OCI-LY1 (cell line): ENCODE data around the gene PTPRG.

ENCODE experiments used
- H2AFZ ChIP-seq: fragments of 200-600 bp; sonication (generic), shearing (Covaris generic); 2 replicates; pipeline ENCODE4 v1.6.0; 2014; ENCODE audit warnings: antibody characterized with exemption, mild to moderate bottlenecking, low read length
- H3F3A ChIP-seq: fragments of 200-600 bp; sonication (generic), shearing (Covaris generic); 2 replicates; pipeline ENCODE4 v1.6.0; 2014; ENCODE audit warnings: mild to moderate bottlenecking, antibody characterized with exemption, low read length, moderate library complexity; ENCODE audit not compliant: insufficient read depth
- H3K27ac ChIP-seq: fragments of 200-600 bp; sonication (generic); 2 replicates; pipeline ENCODE4 v1.5.1; 2014; ENCODE audit warnings: low read length, mixed run types, mild to moderate bottlenecking, low read depth; ENCODE audit not compliant: poor library complexity, severe bottlenecking
- H3K27me3 ChIP-seq: fragments of 200-600 bp; sonication (generic); 2 replicates; pipeline ENCODE4 v1.6.0; 2014; ENCODE audit warnings: antibody characterized with exemption, mild to moderate bottlenecking, low read length, moderate library complexity; ENCODE audit not compliant: insufficient read depth
- H3K36me3 ChIP-seq: fragments of 200-600 bp; sonication (generic); 2 replicates; pipeline ENCODE4 v1.6.1; 2014; ENCODE audit warnings: mild to moderate bottlenecking, antibody characterized with exemption, low read length, moderate library complexity, mixed read lengths; ENCODE audit not compliant: insufficient read depth
- H3K4me1 ChIP-seq: fragments of 200-600 bp; sonication (generic); 2 replicates; pipeline ENCODE4 v1.5.1; 2014; ENCODE audit warnings: mild to moderate bottlenecking, low read length, moderate library complexity; ENCODE audit not compliant: insufficient read depth, severe bottlenecking
- H3K4me2 ChIP-seq: fragments of 200-600 bp; sonication (generic), shearing (Covaris generic); 2 replicates; pipeline ENCODE4 v1.6.1; 2014; ENCODE audit warnings: low read length
- H3K4me3 ChIP-seq: fragments of 200-600 bp; sonication (generic); 2 replicates; pipeline ENCODE4 v1.5.1; 2014; ENCODE audit warnings: low read length, low read depth, mild to moderate bottlenecking, mixed read lengths; ENCODE audit not compliant: poor library complexity, severe bottlenecking
- H3K79me2 ChIP-seq: fragments of 200-600 bp; shearing (Covaris generic); 2 replicates; pipeline ENCODE4 v1.6.1; 2016; ENCODE audit warnings: mixed run types, low read length, mixed read lengths; ENCODE audit not compliant: insufficient read depth
- H3K9ac ChIP-seq: fragments of 200-600 bp; sonication (generic), shearing (Covaris generic); 2 replicates; pipeline ENCODE4 v1.6.1; 2014; ENCODE audit warnings: mild to moderate bottlenecking, low read length, mixed read lengths
- H3K9me2 ChIP-seq: fragments of 200-600 bp; sonication (generic), shearing (Covaris generic); 2 replicates; pipeline ENCODE4 v1.6.1; 2014; ENCODE audit warnings: low read depth, mild to moderate bottlenecking, low read length, mixed read lengths
- H3K9me3 ChIP-seq: fragments of 200-600 bp; shearing (Covaris generic); 2 replicates; pipeline ENCODE4 v1.6.1; 2014; ENCODE audit warnings: low read length, mixed read lengths
- H4K20me1 ChIP-seq: fragments of 200-600 bp; sonication (generic), shearing (Covaris generic); 2 replicates; pipeline ENCODE4 v1.6.0; 2016; ENCODE audit warnings: mild to moderate bottlenecking, low read length; ENCODE audit not compliant: insufficient read depth
- CTCF ChIP-seq: fragments of 200-600 bp; sonication (generic), shearing (Covaris generic); IDR thresholded peaks from 2 replicates; pipeline ENCODE4 v1.5.1; 2017; ENCODE audit warnings: mild to moderate bottlenecking, antibody characterized with exemption, low read length, moderate library complexity, mixed read lengths
- EZH2 ChIP-seq: fragments of 200-600 bp; sonication (generic), shearing (Covaris generic); IDR thresholded peaks from 2 replicates; pipeline ENCODE4 v1.8.0; 2017; ENCODE audit warnings: borderline replicate concordance, mixed run types, mild to moderate bottlenecking, antibody characterized with exemption, low read length, moderate library complexity, mixed read lengths

PTPRG gene

GRCh38 chr3:62144482-62144881 is 583.1 kb downstream of the PTPRG start:
- no peak overlapping the region for H2AFZ ChIP-seq
- H3K9me3 ChIP-seq: no peaks in the 10 kb centered on the region
- H3K4me3 ChIP-seq: no peak overlapping the region
- H3K9me2 ChIP-seq: no peaks in the 10 kb centered on the region
- H3K79me2 ChIP-seq: no peaks in the 10 kb centered on the region
- H3K9ac ChIP-seq: no peak overlapping the region
- H3K27ac ChIP-seq: no peak overlapping the region
- no peak overlapping the region for H3K4me2 ChIP-seq
- H3K36me3 ChIP-seq: no peaks in the 10 kb centered on the region
- no peaks in the 10 kb centered on the region for H3K4me1 ChIP-seq
- H4K20me1 ChIP-seq: no peaks in the 10 kb centered on the region
- no peak for TF ChIP-seq CTCF
- TF ChIP-seq EZH2: no peak
- no peaks in the 10 kb centered on the region for H3F3A ChIP-seq
- H3K27me3 ChIP-seq: no peaks in the 10 kb centered on the region

GRCh38 chr3:62145086-62145757 is 583.9 kb downstream of the PTPRG start:
- Histone ChIP-seq H3K9ac (no peak overlapping the region), H3F3A (no peaks in the 10 kb centered on the region), H3K27ac (no peak overlapping the region), H3K79me2 (no peaks in the 10 kb centered on the region), H3K4me3 (no peak overlapping the region), H4K20me1 (no peaks in the 10 kb centered on the region), H3K4me1 (no peaks in the 10 kb centered on the region), H2AFZ (no peak overlapping the region), H3K27me3 (no peaks in the 10 kb centered on the region), H3K9me2 (no peaks in the 10 kb centered on the region), H3K36me3 (no peaks in the 10 kb centered on the region), H3K9me3 (no peaks in the 10 kb centered on the region), H3K4me2 (no peak overlapping the region)
- TF ChIP-seq EZH2 (no peak), CTCF (no peak)

GRCh38 chr3:62149539-62149938 is 588.2 kb downstream of the PTPRG start:
- Histone ChIP-seq H3K9me2 (no peaks in the 10 kb centered on the region), H3K36me3 (no peaks in the 10 kb centered on the region), H3K4me1 (no peaks in the 10 kb centered on the region), H3K9ac (no peak overlapping the region), H4K20me1 (no peaks in the 10 kb centered on the region), H3K27ac (no peak overlapping the region), H3K4me3 (no peak overlapping the region), H3K4me2 (no peak overlapping the region), H3K79me2 (no peaks in the 10 kb centered on the region), H3K27me3 (no peaks in the 10 kb centered on the region), H3F3A (no peaks in the 10 kb centered on the region), H3K9me3 (no peaks in the 10 kb centered on the region), H2AFZ (no peak overlapping the region)
- TF ChIP-seq EZH2: no peak

- TF ChIP-seq EZH2 (no peak), CTCF (no peak)
- Histone ChIP-seq H3K4me1 (no peaks in the 10 kb centered on the region), H3F3A (no peaks in the 10 kb centered on the region), H3K9me3 (no peaks in the 10 kb centered on the region), H3K36me3 (no peaks in the 10 kb centered on the region), H3K4me3 (no peak overlapping the region), H3K27ac (no peak overlapping the region), H3K4me2 (no peak overlapping the region), H4K20me1 (no peaks in the 10 kb centered on the region), H3K9ac (no peak overlapping the region), H3K79me2 (no peaks in the 10 kb centered on the region), H2AFZ (no peak overlapping the region), H3K9me2 (no peaks in the 10 kb centered on the region), H3K27me3 (no peaks in the 10 kb centered on the region)
Observed at GRCh38 chr3:62149962-62150361, 588.6 kb downstream of the PTPRG start.
